Caco-2 (cell line): ENCODE measurements around the gene ALDH1A3. TPM values are rescaled to one million over a fixed set of nuclear protein-coding genes. Genes with fewer than 3 reads are reported as not detected.

ENCODE experiments used
- BruUV-seq: library from RNA; stranded (reverse); fragments of 400-500 nt; replicated peaks from 2 replicates; lab custom pipeline; 2021; lab: Mats Ljungman, UMichigan
- CTCF ChIA-PET: fragments of 300-600 bp; sonication (Branson Sonifier 250); formaldehyde crosslinking; loops from one replicate; lab custom pipeline; 2022; ENCODE audit warnings: antibody characterized with exemption; lab: Charles Lee
- POLR2A ChIA-PET: fragments of 300-600 bp; sonication (Branson Sonifier 250); formaldehyde crosslinking; loops from one replicate; lab custom pipeline; 2022; ENCODE audit warnings: antibody characterized with exemption; lab: Charles Lee
- DNase-seq, 2 experiments: peaks; one replicate each; pipeline versions ENCODE4 v3.0.0 to v3.0.0-alpha.2; 2020 to 2022
- H3K27me3 ChIP-seq: replicated peaks from 2 replicates; pipeline ENCODE4 v1.6.0; 2011; ENCODE audit warnings: low read length; ENCODE audit not compliant: control insufficient read depth, insufficient read depth
- H3K36me3 ChIP-seq: 2 replicates; pipeline ENCODE4 v1.5.1; 2011; ENCODE audit warnings: low read length; ENCODE audit not compliant: control insufficient read depth, insufficient read depth
- H3K4me1 ChIP-seq: fragments of 250-450 bp; sonication (Bioruptor Pico); 2 replicates; pipeline ENCODE4 v1.5.1; 2020; ENCODE audit warnings: mild to moderate bottlenecking
- H3K4me3 ChIP-seq: 2 replicates; pipeline ENCODE4 v1.5.1; 2011; ENCODE audit warnings: low read depth, mild to moderate bottlenecking, control low read depth, low read length
- H3K9me3 ChIP-seq: fragments of 250-450 bp; sonication (Bioruptor Pico); 2 replicates; pipeline ENCODE4 v1.5.1; 2020; ENCODE audit warnings: mild to moderate bottlenecking, moderate library complexity
- H3K27ac Mint-ChIP-seq: one replicate; pipeline ENCODE4 v1.8.0; 2022; ENCODE audit warnings: mixed read lengths; ENCODE audit not compliant: unreplicated experiment
- H3K27me3 Mint-ChIP-seq: one replicate; pipeline ENCODE4 v1.8.0; 2022; ENCODE audit warnings: mixed read lengths; ENCODE audit not compliant: insufficient read depth, unreplicated experiment
- H3K36me3 Mint-ChIP-seq: one replicate; pipeline ENCODE4 v1.8.0; 2022; ENCODE audit warnings: mild to moderate bottlenecking, mixed read lengths; ENCODE audit not compliant: insufficient read depth, unreplicated experiment
- H3K4me1 Mint-ChIP-seq: one replicate; pipeline ENCODE4 v1.8.0; 2022; ENCODE audit warnings: low read depth, mixed read lengths; ENCODE audit not compliant: unreplicated experiment
- H3K4me3 Mint-ChIP-seq: one replicate; pipeline ENCODE4 v1.8.0; 2022; ENCODE audit warnings: mild to moderate bottlenecking, moderate library complexity, mixed read lengths; ENCODE audit not compliant: unreplicated experiment
- H3K9me3 Mint-ChIP-seq: one replicate; pipeline ENCODE4 v1.8.0; 2022; ENCODE audit warnings: mixed read lengths; ENCODE audit not compliant: unreplicated experiment
- intact Hi-C: fragments of 100-400 bp; cut with micrococcal nuclease; formaldehyde crosslinking; loops from one replicate; pipeline ENCODE4 v1.10.0; 2022; ENCODE audit not compliant: unreplicated experiment
- total RNA-seq: library from RNA; stranded (reverse); gene quantifications from 2 replicates; pipeline ENCODE4 v1.2.3, GENCODE V29; 2022
- TF ChIP-seq, protein P1 (sequence below), 2 experiments: fragments of 200-600 bp in 1 of 2; IDR thresholded peaks; 1 replicate in 1 of 2; 2 replicates in 1 of 2; pipeline versions ENCODE4 v1.5.1 to v1.8.0; 2011 to 2022; ENCODE audit warnings: antibody characterized with exemption in 1 of 2, control low read depth in 1 of 2, inconsistent platforms in 1 of 2, low read depth in 1 of 2, low read length in 1 of 2, mild to moderate bottlenecking in 1 of 2, moderate library complexity in 1 of 2; ENCODE audit not compliant: insufficient read depth in 1 of 2, severe bottlenecking in 1 of 2, unreplicated experiment in 1 of 2

ALDH1A3 gene
- total RNA-seq, 1 experiment from 2014 or later, result 6.6 TPM

DNA sequence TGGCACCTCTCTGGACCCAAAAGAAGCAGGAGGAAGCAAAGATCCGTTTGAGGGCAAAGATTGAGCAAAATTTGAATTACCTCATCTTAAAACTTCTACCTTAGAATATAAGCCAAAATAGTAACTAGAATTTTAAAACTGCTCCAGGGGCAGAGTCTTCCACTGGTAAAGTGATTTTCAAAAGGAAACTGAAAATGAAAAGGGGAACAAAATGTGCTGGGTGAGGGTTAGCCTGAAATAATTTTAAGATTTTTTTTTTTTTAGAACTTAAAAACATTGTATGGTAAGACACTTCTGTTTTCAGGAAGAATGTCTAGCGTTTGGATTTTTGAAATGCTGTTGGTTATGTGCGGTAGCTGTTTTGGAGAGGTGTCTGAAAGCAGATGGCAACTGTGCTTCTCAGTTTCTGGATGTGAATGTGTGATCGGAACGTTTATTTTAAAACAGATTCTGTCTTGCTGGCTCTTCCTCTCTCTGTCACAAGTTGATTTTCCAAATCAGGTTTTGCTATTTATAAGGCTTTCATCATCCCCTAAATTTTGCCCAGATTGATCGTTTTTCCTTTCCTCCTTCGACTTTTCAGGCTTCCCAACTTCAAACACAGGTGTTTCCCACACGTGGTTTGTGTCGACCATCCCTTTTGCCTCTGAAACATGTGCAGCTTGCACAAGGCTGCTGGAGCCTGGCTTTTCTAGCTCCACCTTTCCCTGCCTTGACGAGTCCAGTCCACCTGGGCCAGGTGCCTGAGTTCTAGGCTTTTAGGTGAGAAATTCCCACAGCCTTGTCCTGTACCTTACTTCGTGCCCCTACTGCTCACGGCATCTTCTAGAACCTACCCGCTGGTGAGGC lies 42.8 kb downstream of the ALDH1A3 start:
- no peaks in the 10 kb centered on the region for H3K27me3 Mint-ChIP-seq
- CTCF ChIA-PET, result no interaction called here

DNA sequence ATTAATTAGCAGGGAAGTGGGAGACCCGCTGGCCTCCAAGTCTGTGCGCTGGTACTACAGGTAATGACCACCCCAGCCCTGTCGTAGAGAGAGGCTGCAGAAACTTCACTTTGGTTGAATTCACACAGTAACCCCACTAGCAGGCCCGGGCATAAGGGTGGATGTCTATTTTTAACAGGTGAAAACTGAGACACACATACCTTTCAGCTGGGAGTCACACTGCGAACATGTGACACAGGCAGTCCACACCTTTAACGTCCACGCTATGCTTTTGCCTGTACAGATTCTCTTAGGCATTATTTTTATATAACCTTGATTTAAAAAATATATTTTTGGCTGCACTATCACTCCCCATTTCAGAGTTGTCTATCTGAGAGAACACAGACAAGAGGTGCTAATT lies 43.4 kb downstream of the ALDH1A3 start:
- TF ChIP-seq, protein P1, sequence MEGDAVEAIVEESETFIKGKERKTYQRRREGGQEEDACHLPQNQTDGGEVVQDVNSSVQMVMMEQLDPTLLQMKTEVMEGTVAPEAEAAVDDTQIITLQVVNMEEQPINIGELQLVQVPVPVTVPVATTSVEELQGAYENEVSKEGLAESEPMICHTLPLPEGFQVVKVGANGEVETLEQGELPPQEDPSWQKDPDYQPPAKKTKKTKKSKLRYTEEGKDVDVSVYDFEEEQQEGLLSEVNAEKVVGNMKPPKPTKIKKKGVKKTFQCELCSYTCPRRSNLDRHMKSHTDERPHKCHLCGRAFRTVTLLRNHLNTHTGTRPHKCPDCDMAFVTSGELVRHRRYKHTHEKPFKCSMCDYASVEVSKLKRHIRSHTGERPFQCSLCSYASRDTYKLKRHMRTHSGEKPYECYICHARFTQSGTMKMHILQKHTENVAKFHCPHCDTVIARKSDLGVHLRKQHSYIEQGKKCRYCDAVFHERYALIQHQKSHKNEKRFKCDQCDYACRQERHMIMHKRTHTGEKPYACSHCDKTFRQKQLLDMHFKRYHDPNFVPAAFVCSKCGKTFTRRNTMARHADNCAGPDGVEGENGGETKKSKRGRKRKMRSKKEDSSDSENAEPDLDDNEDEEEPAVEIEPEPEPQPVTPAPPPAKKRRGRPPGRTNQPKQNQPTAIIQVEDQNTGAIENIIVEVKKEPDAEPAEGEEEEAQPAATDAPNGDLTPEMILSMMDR (IDR thresholded peaks at IDR 0.05; ENCODE audit: insufficient read depth in 1 of 2, low read depth in 1 of 2, low read length in 1 of 2, severe bottlenecking in 1 of 2, unreplicated experiment in 1 of 2), result no peak
- no peaks in the 10 kb centered on the region for H3K9me3 Mint-ChIP-seq
- POLR2A ChIA-PET, result no interaction called here
- H3K4me3 Mint-ChIP-seq, result no peak overlapping the region
- Histone ChIP-seq H3K4me3 (no peak overlapping the region), H3K4me1 (no peaks in the 10 kb centered on the region), H3K9me3 (no peaks in the 10 kb centered on the region), H3K27me3 (no peaks in the 10 kb centered on the region), H3K36me3 (no peaks in the 10 kb centered on the region; the same call in 1 of the 2 replicates)
- H3K4me1 Mint-ChIP-seq, result no peaks in the 10 kb centered on the region
- CTCF ChIA-PET, result interaction anchor here (0.7 kb wide), 1 partner anchor 86 kb away, joined by 3 read pairs; no protein-coding TSS in a partner anchor
- intact Hi-C loops, result no loop called here
- no peak overlapping the region for H3K27ac Mint-ChIP-seq
- no peaks in the 10 kb centered on the region for H3K27me3 Mint-ChIP-seq
- peaks cover 5% of the 10 kb centered on the region for H3K36me3 Mint-ChIP-seq
- no peak for DNase-seq
- BruUV-seq, result no TSS peak

More for the DNA sequence above, 42.8 kb downstream of the ALDH1A3 start:
- no TSS peak for BruUV-seq
- intact Hi-C loops, result no loop called here
- no peaks in the 10 kb centered on the region; the same call in 1 of the 2 replicates for H3K36me3 ChIP-seq
- TF ChIP-seq, protein P1 (IDR thresholded peaks at IDR 0.05; ENCODE audit: insufficient read depth in 1 of 2, low read depth in 1 of 2, low read length in 1 of 2, severe bottlenecking in 1 of 2, unreplicated experiment in 1 of 2), result no peak
- Mint-ChIP-seq H3K36me3 (peaks cover 3% of the 10 kb centered on the region), H3K9me3 (no peaks in the 10 kb centered on the region), H3K4me3 (no peak overlapping the region), H3K27ac (no peak overlapping the region), H3K4me1 (peaks cover 2% of the 10 kb centered on the region)
- no peak for DNase-seq
- no peaks in the 10 kb centered on the region for H3K9me3 ChIP-seq
- H3K27me3 ChIP-seq, result no peaks in the 10 kb centered on the region
- no peaks in the 10 kb centered on the region for H3K4me1 ChIP-seq
- no peak overlapping the region for H3K4me3 ChIP-seq
- POLR2A ChIA-PET, result no interaction called here

DNA sequence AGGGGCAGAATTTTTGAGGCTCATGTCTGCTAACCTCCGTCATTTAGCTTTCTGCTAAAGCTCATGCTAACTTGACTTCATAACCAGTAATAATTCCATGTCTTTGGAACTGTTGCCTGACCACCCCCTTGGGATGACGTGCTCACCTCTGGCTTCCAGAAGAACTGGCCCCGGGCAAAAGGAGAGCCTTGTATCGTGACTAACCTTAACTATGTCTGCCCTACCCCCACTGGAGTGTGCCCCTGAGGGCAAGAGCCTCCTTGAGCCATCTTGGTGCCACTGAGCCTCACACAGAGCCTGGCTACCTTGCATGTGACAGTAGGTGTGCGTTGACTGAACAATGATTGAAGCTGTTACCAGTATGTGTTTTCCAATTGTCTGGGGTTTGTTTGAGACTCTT lies 44.3 kb downstream of the ALDH1A3 start:
- H3K27me3 ChIP-seq, result no peaks in the 10 kb centered on the region
- ChIA-PET POLR2A (no interaction called here), CTCF (interaction anchor here (0.7 kb wide), 1 partner anchor 85 kb away, joined by 3 read pairs; no protein-coding TSS in a partner anchor)
- DNase-seq, result no peak
- no peaks in the 10 kb centered on the region; the same call in 1 of the 2 replicates for H3K36me3 ChIP-seq
- no peak overlapping the region for H3K4me3 ChIP-seq
- peaks cover 8% of the 10 kb centered on the region for H3K36me3 Mint-ChIP-seq
- H3K4me1 ChIP-seq, result peaks cover 4% of the 10 kb centered on the region
- H3K9me3 Mint-ChIP-seq, result no peaks in the 10 kb centered on the region
- intact Hi-C loops, result no loop called here
- TF ChIP-seq, protein P1 (IDR thresholded peaks at IDR 0.05; ENCODE audit: insufficient read depth in 1 of 2, low read depth in 1 of 2, low read length in 1 of 2, severe bottlenecking in 1 of 2, unreplicated experiment in 1 of 2), result no peak
- H3K4me3 Mint-ChIP-seq, result no peak overlapping the region
- no peak overlapping the region for H3K27ac Mint-ChIP-seq
- H3K4me1 Mint-ChIP-seq, result peaks cover 8% of the 10 kb centered on the region
- no peaks in the 10 kb centered on the region for H3K9me3 ChIP-seq
- H3K27me3 Mint-ChIP-seq, result no peaks in the 10 kb centered on the region
- no TSS peak for BruUV-seq
